GM23338 (cell line): ENCODE measurements around the gene TTC13. TPM values are rescaled to one million over a fixed set of nuclear protein-coding genes. Genes with fewer than 3 reads are reported as not detected.

Source experiments
- ATAC-seq: fragments of 200-7000 bp; cut with Tn5 transposase; 3 replicates; pipeline ENCODE4 v1.9.1; 2020
- DNase-seq: peaks from one replicate; pipeline ENCODE4 v3.0.0-alpha.2; 2015; ENCODE audit warnings: low spot score
- H2AFZ ChIP-seq: fragments of 200-600 bp; sonication (generic); 2 replicates; pipeline ENCODE4 v1.8.0; 2016; ENCODE audit warnings: antibody characterized with exemption, mild to moderate bottlenecking, moderate library complexity
- H3F3A ChIP-seq: fragments of 200-600 bp; sonication (generic); replicated peaks from 2 replicates; pipeline ENCODE4 v1.8.0; 2017; ENCODE audit warnings: antibody characterized with exemption, mixed run types, low read depth
- H3K27ac ChIP-seq: fragments of 200-600 bp; sonication (generic); 2 replicates; pipeline ENCODE4 v1.6.1; 2016; ENCODE audit warnings: low read depth
- H3K27me3 ChIP-seq: fragments of 200-600 bp; sonication (generic); 2 replicates; pipeline ENCODE4 v1.8.0; 2016; ENCODE audit warnings: mild to moderate bottlenecking, mixed run types, moderate library complexity; ENCODE audit not compliant: insufficient read depth
- H3K36me3 ChIP-seq: fragments of 200-600 bp; sonication (generic); 2 replicates; pipeline ENCODE4 v1.8.0; 2016; ENCODE audit warnings: mild to moderate bottlenecking; ENCODE audit not compliant: insufficient read depth
- H3K4me1 ChIP-seq: fragments of 200-600 bp; sonication (generic); 2 replicates; pipeline ENCODE4 v1.8.0; 2016; ENCODE audit warnings: mild to moderate bottlenecking, moderate library complexity; ENCODE audit not compliant: insufficient read depth
- H3K4me2 ChIP-seq: fragments of 200-600 bp; sonication (generic); 2 replicates; pipeline ENCODE4 v1.7.1; 2017; ENCODE audit warnings: mixed run types
- H3K4me3 ChIP-seq: fragments of 200-600 bp; sonication (generic); 2 replicates; pipeline ENCODE4 v1.6.1; 2016; ENCODE audit warnings: mixed run types
- H3K79me2 ChIP-seq: fragments of 200-600 bp; sonication (generic); replicated peaks from 2 replicates; pipeline ENCODE4 v1.8.0; 2017; ENCODE audit warnings: mild to moderate bottlenecking; ENCODE audit not compliant: insufficient read depth
- H3K9me2 ChIP-seq: fragments of 200-600 bp; sonication (generic); 2 replicates; pipeline ENCODE4 v1.8.0; 2017; ENCODE audit not compliant: insufficient read depth
- H4K20me1 ChIP-seq: fragments of 200-600 bp; sonication (generic); replicated peaks from 2 replicates; pipeline ENCODE4 v1.8.0; 2017; ENCODE audit warnings: mild to moderate bottlenecking; ENCODE audit not compliant: insufficient read depth
- H3K27ac Mint-ChIP-seq: 2 replicates; pipeline ENCODE4 v1.8.0; 2020; ENCODE audit warnings: inconsistent platforms, mild to moderate bottlenecking, moderate library complexity, mixed read lengths
- H3K27me3 Mint-ChIP-seq: 3 replicates; pipeline ENCODE4 v1.8.0; 2022; ENCODE audit warnings: low read depth, mild to moderate bottlenecking, moderate library complexity, mixed read lengths, inconsistent platforms; ENCODE audit not compliant: insufficient read depth, poor library complexity
- H3K36me3 Mint-ChIP-seq: 3 replicates; pipeline ENCODE4 v1.8.0; 2021; ENCODE audit warnings: low read depth, mild to moderate bottlenecking, inconsistent platforms, moderate library complexity, mixed read lengths
- H3K4me1 Mint-ChIP-seq: 3 replicates; pipeline ENCODE4 v1.8.0; 2020; ENCODE audit warnings: mild to moderate bottlenecking, inconsistent platforms, mixed read lengths
- H3K4me3 Mint-ChIP-seq: 3 replicates; pipeline ENCODE4 v1.8.0; 2021; ENCODE audit warnings: moderate library complexity, mild to moderate bottlenecking, inconsistent platforms, mixed read lengths
- H3K9me3 Mint-ChIP-seq: 3 replicates; pipeline ENCODE4 v1.8.0; 2020; ENCODE audit warnings: moderate library complexity, mild to moderate bottlenecking, inconsistent platforms, mixed read lengths
- CREB1 ChIP-seq: fragments of 250-450 bp; sonication (Bioruptor Pico); IDR thresholded peaks from 2 replicates; pipeline ENCODE4 v1.5.0; 2020; ENCODE audit warnings: low read depth, mild to moderate bottlenecking, moderate library complexity
- CTCF ChIP-seq, 2 experiments: fragments of 200-600 bp in 1 of 2; sonication (generic) in 1 of 2; conservative IDR thresholded peaks; 2 replicates each; pipeline versions ENCODE4 v1.5.1 to v1.6.1; 2016 to 2017; ENCODE audit warnings: antibody characterized with exemption in 2 of 2, low read depth in 2 of 2, mild to moderate bottlenecking in 2 of 2, moderate library complexity in 1 of 2
- EZH2 ChIP-seq: fragments of 200-600 bp; sonication (generic); IDR thresholded peaks from one replicate; pipeline ENCODE4 v1.8.0; 2017; ENCODE audit warnings: antibody characterized with exemption, mild to moderate bottlenecking, low read depth; ENCODE audit not compliant: unreplicated experiment
- EZH2phosphoT487 ChIP-seq: fragments of 200-600 bp; sonication (generic); IDR thresholded peaks from one replicate; pipeline ENCODE4 v1.8.1; 2018; ENCODE audit warnings: antibody characterized with exemption; ENCODE audit not compliant: unreplicated experiment
- JUNB ChIP-seq: IDR thresholded peaks from one replicate; pipeline ENCODE4 v1.6.1; 2016; ENCODE audit warnings: antibody characterized with exemption; ENCODE audit not compliant: unreplicated experiment
- NANOG ChIP-seq: IDR thresholded peaks from 2 replicates; pipeline ENCODE4 v1.6.1; 2016; ENCODE audit warnings: antibody characterized with exemption, borderline replicate concordance
- POLR2AphosphoS5 ChIP-seq: IDR thresholded peaks from 2 replicates; pipeline ENCODE4 v1.6.1; 2016; ENCODE audit warnings: antibody characterized with exemption, low read depth
- STAT1 ChIP-seq: IDR thresholded peaks from one replicate; pipeline ENCODE4 v1.6.1; 2016; ENCODE audit warnings: antibody characterized with exemption; ENCODE audit not compliant: unreplicated experiment
- ZNF114 ChIP-seq: fragments of 250-450 bp; sonication (Bioruptor Pico); IDR thresholded peaks from 2 replicates; pipeline ENCODE4 v1.5.0; 2020; ENCODE audit warnings: mild to moderate bottlenecking, moderate library complexity
- ZNF331 ChIP-seq: fragments of 250-450 bp; sonication (Bioruptor Pico); IDR thresholded peaks from 2 replicates; pipeline ENCODE4 v1.5.0; 2020; ENCODE audit warnings: low read depth, mild to moderate bottlenecking, moderate library complexity
- ZNF462 ChIP-seq: fragments of 250-450 bp; sonication (Bioruptor Pico); IDR thresholded peaks from 2 replicates; pipeline ENCODE4 v1.5.0; 2020; ENCODE audit warnings: mild to moderate bottlenecking, moderate library complexity
- polyA plus RNA-seq: library from polyadenylated mRNA; unstranded; fragments of >200 nt; fragmentation: Nextera tagmentation; extraction: Ambion mirVana; gene quantifications from 2 replicates; pipeline ENCODE4 v1.2.1, GENCODE V29; 2016
- total RNA-seq: library from RNA; depleted of rRNA; stranded (reverse); fragments of >200 nt; shearing (Covaris generic); gene quantifications from 2 replicates; pipeline ENCODE4 v1.2.3, GENCODE V29; 2014
- TF ChIP-seq, protein P1 (sequence below): IDR thresholded peaks from one replicate; pipeline ENCODE4 v1.6.1; 2018; ENCODE audit warnings: antibody characterized with exemption; ENCODE audit not compliant: unreplicated experiment
- TF ChIP-seq, protein P2 (sequence below): IDR thresholded peaks from 2 replicates; pipeline ENCODE4 v1.6.1; 2016; ENCODE audit warnings: antibody characterized with exemption

The TTC13 gene
- total and polyA plus RNA-seq, 2 experiments from 2014 or later = 3.8 to 9.4 TPM

- H3K9me2 ChIP-seq = no peaks in the 10 kb centered on the region
- no peak overlapping the region for H3K4me2 ChIP-seq
- Mint-ChIP-seq H3K27me3 (peaks cover 5% of the 10 kb centered on the region), H3K27ac (no peak overlapping the region), H3K4me1 (no peaks in the 10 kb centered on the region), H3K9me3 (no peaks in the 10 kb centered on the region), H3K4me3 (no peak overlapping the region), H3K36me3 (peaks cover 21% of the 10 kb centered on the region)
- H4K20me1 ChIP-seq = peaks cover 18% of the 10 kb centered on the region
- no peaks in the 10 kb centered on the region for H3K27me3 ChIP-seq
- H3K27ac ChIP-seq = no peak overlapping the region
- no peaks in the 10 kb centered on the region for H3K4me1 ChIP-seq
- H2AFZ ChIP-seq = no peak overlapping the region
- H3F3A ChIP-seq = no peaks in the 10 kb centered on the region
- TF ChIP-seq ZNF114 (CRISPR knock-in tag) (no peak), JUNB (no peak), CREB1 (CRISPR knock-in tag) (no peak), EZH2 (no peak), STAT1 (no peak), ZNF462 (CRISPR knock-in tag) (no peak), EZH2phosphoT487 (no peak), POLR2AphosphoS5 (no peak), ZNF331 (CRISPR knock-in tag) (no peak), CTCF (conservative IDR thresholded peaks at IDR 0.05; ENCODE audit: low read depth in 2 of 2) (no peak), NANOG (no peak)
- TF ChIP-seq, protein P1, sequence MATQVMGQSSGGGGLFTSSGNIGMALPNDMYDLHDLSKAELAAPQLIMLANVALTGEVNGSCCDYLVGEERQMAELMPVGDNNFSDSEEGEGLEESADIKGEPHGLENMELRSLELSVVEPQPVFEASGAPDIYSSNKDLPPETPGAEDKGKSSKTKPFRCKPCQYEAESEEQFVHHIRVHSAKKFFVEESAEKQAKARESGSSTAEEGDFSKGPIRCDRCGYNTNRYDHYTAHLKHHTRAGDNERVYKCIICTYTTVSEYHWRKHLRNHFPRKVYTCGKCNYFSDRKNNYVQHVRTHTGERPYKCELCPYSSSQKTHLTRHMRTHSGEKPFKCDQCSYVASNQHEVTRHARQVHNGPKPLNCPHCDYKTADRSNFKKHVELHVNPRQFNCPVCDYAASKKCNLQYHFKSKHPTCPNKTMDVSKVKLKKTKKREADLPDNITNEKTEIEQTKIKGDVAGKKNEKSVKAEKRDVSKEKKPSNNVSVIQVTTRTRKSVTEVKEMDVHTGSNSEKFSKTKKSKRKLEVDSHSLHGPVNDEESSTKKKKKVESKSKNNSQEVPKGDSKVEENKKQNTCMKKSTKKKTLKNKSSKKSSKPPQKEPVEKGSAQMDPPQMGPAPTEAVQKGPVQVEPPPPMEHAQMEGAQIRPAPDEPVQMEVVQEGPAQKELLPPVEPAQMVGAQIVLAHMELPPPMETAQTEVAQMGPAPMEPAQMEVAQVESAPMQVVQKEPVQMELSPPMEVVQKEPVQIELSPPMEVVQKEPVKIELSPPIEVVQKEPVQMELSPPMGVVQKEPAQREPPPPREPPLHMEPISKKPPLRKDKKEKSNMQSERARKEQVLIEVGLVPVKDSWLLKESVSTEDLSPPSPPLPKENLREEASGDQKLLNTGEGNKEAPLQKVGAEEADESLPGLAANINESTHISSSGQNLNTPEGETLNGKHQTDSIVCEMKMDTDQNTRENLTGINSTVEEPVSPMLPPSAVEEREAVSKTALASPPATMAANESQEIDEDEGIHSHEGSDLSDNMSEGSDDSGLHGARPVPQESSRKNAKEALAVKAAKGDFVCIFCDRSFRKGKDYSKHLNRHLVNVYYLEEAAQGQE = no peak
- TF ChIP-seq, protein P2, sequence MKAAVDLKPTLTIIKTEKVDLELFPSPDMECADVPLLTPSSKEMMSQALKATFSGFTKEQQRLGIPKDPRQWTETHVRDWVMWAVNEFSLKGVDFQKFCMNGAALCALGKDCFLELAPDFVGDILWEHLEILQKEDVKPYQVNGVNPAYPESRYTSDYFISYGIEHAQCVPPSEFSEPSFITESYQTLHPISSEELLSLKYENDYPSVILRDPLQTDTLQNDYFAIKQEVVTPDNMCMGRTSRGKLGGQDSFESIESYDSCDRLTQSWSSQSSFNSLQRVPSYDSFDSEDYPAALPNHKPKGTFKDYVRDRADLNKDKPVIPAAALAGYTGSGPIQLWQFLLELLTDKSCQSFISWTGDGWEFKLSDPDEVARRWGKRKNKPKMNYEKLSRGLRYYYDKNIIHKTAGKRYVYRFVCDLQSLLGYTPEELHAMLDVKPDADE = no peak
- ATAC-seq (no peak), DNase-seq (no peak)
- no peak overlapping the region for H3K4me3 ChIP-seq
- no peaks in the 10 kb centered on the region for H3K79me2 ChIP-seq
- H3K36me3 ChIP-seq = 0 out of 2 replicates have a peak, but pooled peaks cover 3% of the 10 kb centered on the region
These were observed 16.2 kb upstream of the TTC13 start for GRCh38 chr1:230994860-230995259.
